B cell (primary cell): ENCODE measurements around the gene ERLIN1. TPM values are rescaled to one million over a fixed set of nuclear protein-coding genes. Genes with fewer than 3 reads are reported as not detected.

ENCODE experiments used
- ATAC-seq: fragments of 200-7000 bp; cut with Tn5 transposase; one replicate; pipeline ENCODE4 v1.10.0; 2021; ENCODE audit warnings: low read depth, mild to moderate bottlenecking, moderate number of reproducible peaks, moderate library complexity
- CTCF ChIA-PET: fragments of 350-600 bp; sonication (Branson Sonifier 250); formaldehyde crosslinking; loops from one replicate; lab custom pipeline; 2021; ENCODE audit warnings: antibody characterized with exemption, inconsistent platforms; lab: Charles Lee
- POLR2A ChIA-PET: fragments of 350-600 bp; sonication (Branson Sonifier 250); formaldehyde crosslinking; loops from one replicate; lab custom pipeline; 2021; ENCODE audit warnings: antibody characterized with exemption; lab: Charles Lee
- DNase-seq: peaks from one replicate; pipeline ENCODE4 v3.0.0; 2013
- H2AFZ ChIP-seq: 2 replicates; pipeline ENCODE4 v1.6.1; 2012; ENCODE audit warnings: mild to moderate bottlenecking, low read depth, low read length; ENCODE audit not compliant: insufficient read depth, poor library complexity, severe bottlenecking
- H3K27ac ChIP-seq, 2 donors: 1 replicate in 1 of 2; 2 replicates in 1 of 2; pipeline ENCODE4 v1.5.1; 2012 to 2013; ENCODE audit warnings: low read length in 2 of 2, mild to moderate bottlenecking in 2 of 2, moderate library complexity in 1 of 2
- H3K27me3 ChIP-seq, 4 experiments: fragments of 200-600 bp in 1 of 4; sonication (generic) in 1 of 4; replicated peaks in 1 of 4; 1 replicate in 2 of 4; 2 replicates in 2 of 4; pipeline versions ENCODE4 v1.6.1 to v1.7.0; 2013 to 2016; ENCODE audit warnings: low read length in 3 of 4, mild to moderate bottlenecking in 2 of 4, mixed read lengths in 1 of 4, moderate library complexity in 1 of 4; ENCODE audit not compliant: insufficient read depth in 4 of 4, control insufficient read depth in 3 of 4; ENCODE audit errors: control extremely low read depth in 1 of 4
- H3K36me3 ChIP-seq, 2 experiments: replicated peaks in 1 of 2; 1 replicate in 1 of 2; 2 replicates in 1 of 2; pipeline versions ENCODE4 v1.6.1 to v1.7.1; 2013; ENCODE audit warnings: low read length in 1 of 2; ENCODE audit not compliant: insufficient read depth in 2 of 2, control insufficient read depth in 1 of 2; ENCODE audit errors: control extremely low read depth in 1 of 2, extremely low read depth in 1 of 2
- H3K4me1 ChIP-seq, 2 donors: fragments of 200-600 bp in 1 of 2; sonication (generic) in 1 of 2; 1 replicate in 1 of 2; 2 replicates in 1 of 2; pipeline versions ENCODE4 v1.5.1 to v1.6.1; 2013 to 2017; ENCODE audit warnings: low read length in 2 of 2; ENCODE audit not compliant: control insufficient read depth in 2 of 2, insufficient read depth in 2 of 2
- H3K4me2 ChIP-seq: replicated peaks from 2 replicates; pipeline ENCODE3; 2012; ENCODE audit warnings: mild to moderate bottlenecking, low read depth, low read length; ENCODE audit not compliant: poor library complexity, severe bottlenecking
- H3K4me3 ChIP-seq, 5 experiments: fragments of 200-600 bp in 1 of 5; sonication (generic) in 1 of 5; 1 replicate in 3 of 5; 2 replicates in 2 of 5; pipeline versions ENCODE4 v1.5.1 to v1.7.0; 2011 to 2016; ENCODE audit warnings: low read length in 4 of 5, mild to moderate bottlenecking in 4 of 5, low read depth in 2 of 5, control low read depth in 1 of 5, moderate library complexity in 1 of 5; ENCODE audit not compliant: insufficient read depth in 1 of 5; ENCODE audit errors: control extremely low read depth in 1 of 5, extremely low read depth in 1 of 5
- H3K79me2 ChIP-seq: fragments of 200-600 bp; sonication (generic); one replicate; pipeline ENCODE4 v1.6.0; 2016; ENCODE audit warnings: low read length; ENCODE audit not compliant: control insufficient read depth, insufficient read depth
- H3K9ac ChIP-seq: fragments of 200-600 bp; sonication (generic); 2 replicates; pipeline ENCODE4 v1.6.1; 2017; ENCODE audit warnings: mild to moderate bottlenecking, low read length, moderate library complexity
- H3K9me3 ChIP-seq, 3 donors: one replicate each; pipeline versions ENCODE4 v1.6.1 to v1.7.1; 2013; ENCODE audit warnings: low read length in 2 of 3; ENCODE audit not compliant: control insufficient read depth in 2 of 3, insufficient read depth in 1 of 3; ENCODE audit errors: control extremely low read depth in 1 of 3
- H4K20me1 ChIP-seq: 2 replicates; pipeline ENCODE4 v1.6.0; 2012; ENCODE audit warnings: mild to moderate bottlenecking, low read length; ENCODE audit not compliant: insufficient read depth, control insufficient read depth, poor library complexity, severe bottlenecking
- H3K27ac Mint-ChIP-seq: one replicate; pipeline ENCODE4 v1.8.0; 2021; ENCODE audit warnings: mixed read lengths
- H3K27me3 Mint-ChIP-seq: one replicate; pipeline ENCODE4 v1.8.0; 2021; ENCODE audit warnings: mixed read lengths
- H3K4me1 Mint-ChIP-seq: one replicate; pipeline ENCODE4 v1.8.0; 2021; ENCODE audit warnings: mixed read lengths
- H3K4me3 Mint-ChIP-seq: one replicate; pipeline ENCODE4 v1.8.0; 2021; ENCODE audit warnings: mixed read lengths
- H3K9me3 Mint-ChIP-seq: one replicate; pipeline ENCODE4 v1.8.0; 2022; ENCODE audit warnings: mixed read lengths; ENCODE audit not compliant: insufficient read depth
- CTCF ChIP-seq: fragments of 200-600 bp; IDR thresholded peaks from one replicate; pipeline ENCODE4 v1.8.0; 2022; ENCODE audit warnings: antibody characterized with exemption, mild to moderate bottlenecking
- EZH2 ChIP-seq: IDR thresholded peaks from 2 replicates; pipeline ENCODE4 v1.6.1; 2012; ENCODE audit warnings: borderline replicate concordance, low read depth, mild to moderate bottlenecking, moderate library complexity, low read length; ENCODE audit not compliant: insufficient read depth, poor library complexity, severe bottlenecking
- WGBS: methylation state at CpG from one replicate; pipeline ENCODE4 v1.1.5; 2013; ENCODE audit warnings: missing lambda C conversion rate; ENCODE audit not compliant: insufficient coverage; 5-methylcytosine and 5-hydroxymethylcytosine counted together
- intact Hi-C: fragments of 100-400 bp; cut with micrococcal nuclease; formaldehyde crosslinking; loops from one replicate; pipeline ENCODE4 v1.10.0; 2022
- polyA plus RNA-seq: library from polyadenylated mRNA; depleted of rRNA; stranded (reverse); fragments of >200 nt; gene quantifications from 2 replicates; pipeline ENCODE4 v1.2.3, GENCODE V29; 2012
- total RNA-seq, 2 donors: library from RNA; stranded (reverse); fragments of 120-200 nt in 1 of 2; gene quantifications; 1 replicate in 1 of 2; 2 replicates in 1 of 2; pipeline versions ENCODE4 v1.2.3 to v1.2.4, GENCODE V29; 2013 to 2022

The ERLIN1 gene
- total and polyA plus RNA-seq, 2 donors (not counting 1 experiment from before 2014, with no cell fraction given): 4.3 to 9.0 TPM

GRCh38 chr10:100158044-100158805, 27.6 kb downstream of the ERLIN1 start:
- WGBS: no CpG with 5 or more reads among the region's 2 CpGs
- intact Hi-C loops: loop anchor here (10.0 kb wide), 1 partner anchor 1507 kb away; no protein-coding TSS in a partner anchor

More at GRCh38 chr10:100158044-100158805, 27.6 kb downstream of the ERLIN1 start:
- Histone ChIP-seq H4K20me1 (no peaks in the 10 kb centered on the region), H3K27ac (no peak overlapping the region), H3K4me3 (no peak overlapping the region), H3K9me3 (no peaks in the 10 kb centered on the region), H3K4me1 (no peaks in the 10 kb centered on the region), H2AFZ (no peak overlapping the region), H3K4me2 (no peak overlapping the region), H3K9ac (no peak overlapping the region), H3K79me2 (no peaks in the 10 kb centered on the region), H3K27me3 (no peaks in the 10 kb centered on the region), H3K36me3 (peaks cover 7 to 46% of the 10 kb centered on the region in 2 experiments)
- no peaks in the 10 kb centered on the region for H3K9me3 Mint-ChIP-seq
- POLR2A ChIA-PET: no interaction called here
- no peak overlapping the region for H3K4me3 Mint-ChIP-seq
- H3K27me3 Mint-ChIP-seq: no peaks in the 10 kb centered on the region
- no peak for ATAC-seq
- H3K4me1 Mint-ChIP-seq: peaks cover 4% of the 10 kb centered on the region
- DNase-seq: no peak
- TF ChIP-seq EZH2 (no peak), CTCF (no peak)
- CTCF ChIA-PET: no interaction called here
- no peak overlapping the region for H3K27ac Mint-ChIP-seq
